Measurements from ENCODE around the gene PIK3CD. TPM values are rescaled to one million over a fixed set of nuclear protein-coding genes. Genes with fewer than 3 reads are reported as not detected.
A peak's percentile ranks its signal among the peaks of the same experiment; 100 is the strongest.

The PIK3CD gene
- total RNA-seq, 4 donors from 2014 or later, result 4.1 to 11.8 (median 7.7) TPM

- TF ChIP-seq POLR2A (IDR thresholded peaks at IDR 0.05), result no peak
- no peak for TF ChIP-seq CTCF (IDR thresholded peaks at IDR 0.05)
- Histone ChIP-seq H3K27ac (peak overlapping the region in 2 of 4 donors; percentile 60 to 81), H3K9me3 (no peaks in the 10 kb centered on the region), H3K36me3 (no peaks in the 10 kb centered on the region), H3K4me3 (peak overlapping the region; percentile 47 to 73 (median 60)), H3K27me3 (peaks cover 0 to 59% (median 4%) of the 10 kb centered on the region in 4 donors), H3K4me1 (peaks cover 9 to 27% (median 9%) of the 10 kb centered on the region in 3 donors)
- no peak for DNase-seq
- intact Hi-C loops (cut with DNase I), result no loop called here
- 21 to 22% methylated on average over 9 to 10 of the region's 10 CpGs for WGBS, 2 donors
Observed at GRCh38 chr1:9651220-9651564, 339 bp upstream of the PIK3CD start.

DNA sequence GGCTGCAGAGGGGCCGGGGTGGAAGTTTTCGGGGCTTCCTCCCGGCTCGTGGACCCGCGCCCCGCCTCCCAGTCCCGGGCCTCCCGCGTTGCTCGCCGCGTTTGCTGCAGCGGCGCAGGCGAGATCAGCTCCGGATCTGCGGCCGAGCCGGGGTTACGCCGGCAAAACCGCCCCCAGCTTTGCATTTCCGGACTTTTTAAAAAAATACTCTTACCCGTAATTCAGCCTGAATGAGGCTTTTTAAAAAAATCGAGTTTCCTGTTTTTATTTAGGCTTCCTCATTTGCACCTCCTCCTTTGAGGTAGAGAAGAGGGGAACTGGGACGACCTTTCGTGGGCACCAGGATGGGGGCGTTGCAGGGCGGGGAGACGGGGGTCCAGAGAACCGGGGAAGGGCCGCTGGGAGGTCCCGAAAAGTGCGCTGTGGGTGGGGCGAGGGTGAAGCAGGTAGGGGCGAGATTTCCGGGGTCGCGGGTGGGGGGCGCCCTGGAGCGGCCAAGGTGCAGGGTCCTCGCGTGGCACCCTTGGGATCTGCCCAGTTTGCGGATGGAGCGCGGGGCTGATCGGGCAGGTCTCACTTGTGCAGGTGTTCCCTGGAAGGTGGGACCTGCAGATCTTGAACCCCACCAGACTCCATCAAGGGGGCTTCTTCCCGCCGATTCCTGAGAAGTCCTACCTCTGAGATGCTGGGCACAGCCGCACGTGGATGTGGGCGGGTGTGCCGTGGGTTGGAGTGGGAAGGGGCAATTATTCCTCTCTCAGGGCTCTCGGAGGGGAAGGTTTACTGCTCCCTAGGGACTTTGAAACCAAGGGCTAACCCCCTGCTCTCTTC is 1.1 kb downstream of the PIK3CD start:
- H3K27me3 ChIP-seq, result peaks cover 0 to 59% (median 4%) of the 10 kb centered on the region in 4 donors
- H3K4me3 ChIP-seq, result peak overlapping the region; percentile 47 to 73 (median 60)
- intact Hi-C loops (cut with DNase I), result no loop called here
- H3K4me1 ChIP-seq, result peaks cover 9 to 27% (median 9%) of the 10 kb centered on the region in 3 donors
- 5 to 13% methylated on average over 16 to 20 of the region's 55 CpGs for WGBS, 2 donors
- H3K27ac ChIP-seq, result peak overlapping the region; percentile 11 to 81 (median 68)
- H3K36me3 ChIP-seq, result no peaks in the 10 kb centered on the region
- peak in 1 of 4 donors; percentile 36 for TF ChIP-seq POLR2A (IDR thresholded peaks at IDR 0.05)
- TF ChIP-seq CTCF (IDR thresholded peaks at IDR 0.05), result no peak
- DNase-seq, result no peak
- no peaks in the 10 kb centered on the region for H3K9me3 ChIP-seq

DNA sequence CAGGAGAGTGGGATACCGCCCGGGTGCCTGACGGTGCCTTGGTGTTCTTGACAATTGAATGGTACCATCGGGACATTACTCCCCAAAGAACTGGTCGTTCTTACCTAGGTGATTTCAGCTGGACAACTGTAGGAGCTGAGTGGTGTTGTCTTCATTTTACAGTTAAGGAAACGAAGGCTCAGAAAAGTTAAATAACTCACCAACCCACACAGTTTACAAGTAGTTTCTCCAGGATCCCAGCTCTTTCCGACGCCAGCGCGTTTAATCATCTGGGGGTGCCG is 1.6 kb downstream of the PIK3CD start:
- Histone ChIP-seq H3K36me3 (no peaks in the 10 kb centered on the region), H3K27me3 (peaks cover 0 to 59% (median 4%) of the 10 kb centered on the region in 4 donors), H3K9me3 (no peaks in the 10 kb centered on the region), H3K4me1 (peaks cover 9 to 27% (median 9%) of the 10 kb centered on the region in 3 donors), H3K4me3 (peak overlapping the region in 3 of 4 donors; percentile 51 to 73 (median 69)), H3K27ac (peak overlapping the region in 3 of 4 donors; percentile 39 to 81 (median 60))
- intact Hi-C loops (cut with DNase I), result no loop called here
- DNase-seq, result no peak
- TF ChIP-seq CTCF (IDR thresholded peaks at IDR 0.05) (no peak), POLR2A (IDR thresholded peaks at IDR 0.05) (no peak)
- 45 to 65% methylated on average over 11 of the region's 11 CpGs for WGBS, 2 donors

- WGBS, 2 donors, result 59 to 90% methylated on average over 6 of the region's 10 CpGs
- H3K4me3 ChIP-seq, result peak overlapping the region in 2 of 4 donors; percentile 69 to 73
- intact Hi-C loops (cut with DNase I), result no loop called here
- H3K4me1 ChIP-seq, result peaks cover 9 to 27% (median 9%) of the 10 kb centered on the region in 3 donors
- H3K27ac ChIP-seq, result peak overlapping the region in 2 of 4 donors; percentile 39 to 81
- no peaks in the 10 kb centered on the region for H3K9me3 ChIP-seq
- TF ChIP-seq POLR2A (IDR thresholded peaks at IDR 0.05) (no peak), CTCF (IDR thresholded peaks at IDR 0.05) (no peak)
- H3K27me3 ChIP-seq, result peaks cover 0 to 57% (median 4%) of the 10 kb centered on the region in 4 donors
- no peak for DNase-seq
- no peaks in the 10 kb centered on the region for H3K36me3 ChIP-seq
Observed at GRCh38 chr1:9653491-9654050, 2.0 kb downstream of the PIK3CD start.

Data from esophagus squamous epithelium (tissue), 5 donors.